Activated CD4-positive, alpha-beta T cell treated with anti-CD3 and anti-CD28 coated beads, Interleukin-2, amount 50 U/mL, for 48 hours (primary cell): ENCODE results near the gene LMNTD2.

Source experiments
- DNase-seq, 2 experiments: peaks; one replicate each; pipeline ENCODE4 v3.0.0-alpha.2; 2020

LMNTD2 gene

DNA sequence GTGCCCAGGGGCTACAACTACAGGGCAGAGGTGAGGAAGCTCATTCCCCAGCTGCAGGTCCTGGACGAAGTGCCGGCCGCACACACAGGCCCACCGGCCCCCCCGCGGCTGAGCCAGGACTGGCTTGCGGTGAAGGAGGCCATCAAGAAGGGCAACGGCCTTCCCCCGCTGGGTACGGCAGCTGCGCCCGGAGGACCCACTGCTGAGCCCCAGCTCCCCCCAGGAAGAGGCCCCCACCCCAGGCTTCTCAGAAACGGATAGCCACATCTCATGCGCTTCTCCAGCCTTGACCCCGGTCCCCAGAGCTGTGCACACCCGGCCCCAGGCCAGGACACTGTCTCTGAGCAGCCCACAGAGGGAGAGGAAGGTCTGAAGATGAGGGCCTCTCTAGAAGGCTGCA is 9.4 kb downstream of the LMNTD2 start:
- no peak for DNase-seq

DNA sequence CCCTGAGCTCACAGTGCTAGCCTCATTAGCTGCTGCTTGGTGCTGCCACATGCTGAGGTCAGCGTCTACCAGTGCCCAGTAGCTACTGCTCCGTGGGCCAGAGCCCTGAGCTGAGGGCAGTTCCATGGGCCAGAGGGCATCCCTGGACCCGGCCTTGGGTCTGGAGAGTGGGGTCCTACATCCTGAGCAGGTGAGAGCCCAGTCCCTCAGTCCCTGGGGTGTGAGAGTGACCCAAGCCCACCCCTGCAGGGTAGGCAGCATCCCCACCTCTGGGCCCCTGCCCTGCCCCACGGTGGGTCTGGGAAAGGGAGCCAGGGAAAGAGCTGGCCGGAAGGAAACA is 9.8 kb downstream of the LMNTD2 start:
- no peak for DNase-seq

DNA sequence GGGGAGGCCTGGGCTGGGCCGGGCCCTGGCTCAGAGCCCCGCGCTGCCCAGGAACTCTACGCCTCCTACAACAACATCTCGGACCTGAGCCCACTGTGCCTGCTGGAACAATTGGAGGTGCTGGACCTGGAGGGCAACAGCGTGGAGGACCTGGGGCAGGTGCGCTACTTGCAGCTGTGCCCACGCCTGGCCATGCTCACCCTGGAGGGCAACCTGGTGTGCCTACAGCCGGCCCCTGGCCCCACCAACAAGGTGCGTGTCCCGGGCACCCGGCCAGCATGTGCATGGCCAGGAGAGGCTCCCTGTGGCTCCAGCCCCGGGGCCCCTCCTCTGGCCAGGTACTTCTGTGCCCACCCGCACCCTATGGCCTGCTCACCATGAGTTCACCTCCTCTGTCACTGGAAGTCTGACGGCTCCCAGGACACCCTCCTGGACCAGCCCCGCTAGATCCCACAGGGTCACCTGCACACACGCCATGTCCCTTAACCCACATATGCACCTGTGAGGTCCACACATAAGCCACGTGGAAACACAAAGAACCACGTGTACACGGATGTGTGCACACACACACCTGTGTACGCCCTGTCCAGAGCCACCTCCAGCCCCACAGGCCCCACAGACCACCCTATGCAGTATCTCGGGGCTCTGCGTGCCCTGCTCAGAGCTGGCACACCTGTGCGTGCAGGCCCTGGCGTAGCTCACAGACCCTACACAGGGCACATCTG is 10.4 kb downstream of the LMNTD2 start:
- no peak for DNase-seq

DNA sequence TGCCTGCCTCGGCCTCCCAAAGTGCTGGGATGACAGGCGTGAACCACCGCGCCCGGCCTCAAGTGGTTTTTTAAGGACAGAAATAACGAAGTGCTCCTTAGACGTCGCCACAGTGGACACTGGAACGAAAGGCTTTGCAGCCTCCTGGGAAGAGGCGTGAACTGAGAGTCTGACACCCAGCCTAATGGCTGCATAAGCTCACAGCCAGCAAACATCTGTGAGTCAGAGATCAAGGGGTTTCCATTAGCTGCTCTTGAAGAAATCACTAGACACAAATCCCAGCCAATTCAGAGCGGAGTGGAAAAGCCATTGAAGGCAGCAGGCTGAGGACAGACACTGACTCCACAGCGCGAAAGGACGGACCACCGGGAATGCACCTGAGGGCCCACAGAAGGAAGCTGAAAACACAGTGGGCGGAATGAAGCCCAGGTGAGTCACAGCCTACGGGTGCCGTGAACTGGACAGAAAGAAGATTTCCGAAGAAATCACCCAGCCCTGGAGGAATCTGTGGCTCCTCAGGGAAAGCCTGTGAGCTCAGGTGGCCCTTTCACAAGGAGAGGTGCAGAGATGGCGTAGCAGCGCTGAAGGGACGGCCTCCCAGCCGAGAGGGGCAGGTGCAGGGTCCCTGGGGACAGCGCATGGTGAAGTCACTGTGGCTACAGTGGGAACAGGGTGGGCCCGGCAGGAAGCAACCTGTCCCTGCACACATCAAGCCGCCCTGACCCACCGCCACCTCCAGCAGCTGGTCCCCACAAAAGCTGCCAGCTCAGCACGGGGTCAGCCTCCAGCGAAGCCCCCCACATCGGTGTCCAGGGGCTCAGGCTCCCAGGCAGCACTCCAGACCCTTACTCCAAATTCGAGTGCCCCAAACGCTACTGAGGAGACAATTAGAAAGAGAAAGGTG is 11.6 kb downstream of the LMNTD2 start:
- no peak for DNase-seq

DNA sequence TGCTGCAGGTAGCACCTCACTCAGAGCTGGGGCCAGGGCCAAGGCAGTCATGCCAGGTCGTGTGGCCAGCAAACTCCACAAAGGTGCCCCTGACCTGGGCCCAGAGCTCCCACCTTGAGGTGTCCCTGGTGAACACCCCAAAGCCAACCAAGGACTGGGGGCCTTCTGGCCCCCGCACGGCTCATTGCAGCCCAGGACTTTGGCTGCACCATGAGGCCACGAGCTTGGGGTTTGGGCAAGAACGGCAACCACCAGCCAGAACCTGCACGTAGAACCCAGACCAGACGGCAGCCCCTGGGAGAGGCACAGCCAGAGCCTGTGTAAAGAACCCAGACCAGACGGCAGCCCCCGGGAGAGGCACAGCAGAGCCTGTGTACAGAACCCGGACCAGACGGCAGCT is 15.4 kb downstream of the LMNTD2 start:
- no peak for DNase-seq

DNA sequence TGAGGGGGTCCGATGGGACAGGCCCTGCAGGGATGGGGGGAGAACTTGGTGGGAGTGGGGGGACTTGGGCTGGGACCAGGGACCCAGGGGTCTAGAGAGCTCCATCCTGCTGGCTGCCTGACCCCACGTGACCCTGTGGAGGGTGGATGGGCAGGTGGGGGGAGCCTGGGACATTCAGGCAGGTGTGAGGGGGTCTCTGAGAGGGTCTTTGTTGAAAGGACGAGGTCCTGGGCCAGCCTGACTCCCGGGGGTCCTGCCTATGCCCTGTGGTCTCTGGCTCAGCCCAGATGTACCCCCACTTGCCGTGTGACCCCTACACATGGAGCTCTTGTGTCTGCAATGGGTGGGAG is 15.7 kb downstream of the LMNTD2 start:
- DNase-seq = no peak

DNA sequence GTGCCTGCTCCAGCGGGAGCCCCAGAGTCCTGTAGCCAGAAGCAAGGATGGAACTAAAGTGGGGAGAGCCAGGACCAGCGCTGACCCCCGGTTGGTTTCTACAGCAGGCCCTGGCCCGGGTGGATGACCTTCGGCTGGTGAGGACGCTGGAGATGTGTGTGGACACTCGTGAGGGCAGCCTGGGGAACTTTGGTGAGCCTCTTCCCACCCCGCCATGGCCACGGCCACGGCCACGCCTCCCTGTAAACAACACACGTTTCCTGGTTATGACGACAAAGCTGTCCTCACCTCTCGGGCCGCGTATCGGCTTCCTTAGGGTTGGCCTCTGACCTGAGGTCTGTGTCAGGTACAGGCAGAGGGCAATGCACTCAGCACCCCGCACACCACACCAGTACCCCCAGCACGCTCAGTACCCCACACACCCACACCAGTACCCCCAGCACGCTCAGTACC is 19.1 kb downstream of the LMNTD2 start:
- no peak for DNase-seq

DNA sequence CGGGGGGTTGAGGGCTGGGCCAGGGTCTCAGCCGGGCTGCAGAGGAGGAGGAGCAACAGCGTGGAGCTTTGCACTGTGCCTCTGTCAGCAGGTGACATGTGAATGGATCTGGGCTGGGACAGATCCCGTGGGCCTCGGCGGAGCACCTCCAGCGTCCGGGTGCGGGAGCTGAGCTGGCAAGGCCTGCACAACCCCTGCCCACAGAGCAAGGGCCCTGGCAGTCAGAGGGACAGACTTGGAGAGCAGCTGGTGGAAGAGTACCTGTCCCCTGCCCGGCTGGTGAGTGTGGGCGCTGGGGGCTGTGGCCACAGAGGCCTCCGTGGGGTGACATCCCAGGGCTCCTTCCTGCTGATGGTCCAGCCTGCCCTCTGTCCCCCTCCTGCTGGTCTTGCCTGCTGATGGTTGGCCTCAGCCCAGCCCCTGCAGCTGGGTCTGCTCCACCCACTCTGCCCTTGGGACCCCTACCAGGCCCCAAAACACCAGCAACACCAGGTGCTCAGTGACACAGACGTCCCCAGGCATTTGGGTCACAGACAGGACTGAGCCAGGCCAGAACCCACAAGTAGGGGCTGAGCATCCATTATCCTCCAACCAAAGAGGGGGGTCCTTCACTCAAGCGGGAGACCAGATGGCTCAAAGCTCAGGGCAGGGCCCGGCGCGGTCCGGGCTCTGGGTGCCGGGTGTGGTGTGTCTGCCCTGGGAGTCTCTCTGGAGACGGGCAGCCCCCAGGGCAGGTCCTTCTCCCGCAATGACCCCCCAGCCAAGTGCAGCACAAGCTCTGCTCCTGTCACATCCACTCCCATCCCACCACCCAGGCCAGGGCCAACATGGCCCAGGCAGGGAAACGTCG is 19.7 kb downstream of the LMNTD2 start:
- no peak for DNase-seq

DNA sequence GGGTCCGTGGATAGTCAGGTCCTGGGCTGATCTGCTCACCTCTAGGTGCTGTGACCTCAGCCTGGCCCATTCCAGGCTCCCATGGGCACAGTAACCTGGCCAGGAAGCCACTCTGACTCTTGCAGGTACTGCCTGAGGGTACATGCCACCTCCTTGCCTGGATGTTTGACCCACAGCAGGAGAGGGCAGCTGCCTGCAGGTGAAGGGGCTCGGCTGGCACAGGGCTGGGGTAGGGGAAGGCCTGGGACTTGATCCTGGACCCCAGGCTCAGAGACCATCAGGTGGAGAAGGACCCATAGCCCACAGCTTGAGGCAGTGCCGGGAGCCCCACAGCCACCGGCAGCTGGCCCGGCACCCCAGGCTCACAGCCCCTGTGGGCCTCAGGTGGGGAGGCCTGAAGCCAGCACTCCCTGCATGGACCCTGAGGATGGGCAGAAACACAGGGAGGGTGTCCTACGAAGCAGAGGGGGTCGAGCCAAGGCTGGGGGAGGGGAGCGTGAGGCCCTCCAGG is 20.5 kb downstream of the LMNTD2 start:
- no peak for DNase-seq

DNA sequence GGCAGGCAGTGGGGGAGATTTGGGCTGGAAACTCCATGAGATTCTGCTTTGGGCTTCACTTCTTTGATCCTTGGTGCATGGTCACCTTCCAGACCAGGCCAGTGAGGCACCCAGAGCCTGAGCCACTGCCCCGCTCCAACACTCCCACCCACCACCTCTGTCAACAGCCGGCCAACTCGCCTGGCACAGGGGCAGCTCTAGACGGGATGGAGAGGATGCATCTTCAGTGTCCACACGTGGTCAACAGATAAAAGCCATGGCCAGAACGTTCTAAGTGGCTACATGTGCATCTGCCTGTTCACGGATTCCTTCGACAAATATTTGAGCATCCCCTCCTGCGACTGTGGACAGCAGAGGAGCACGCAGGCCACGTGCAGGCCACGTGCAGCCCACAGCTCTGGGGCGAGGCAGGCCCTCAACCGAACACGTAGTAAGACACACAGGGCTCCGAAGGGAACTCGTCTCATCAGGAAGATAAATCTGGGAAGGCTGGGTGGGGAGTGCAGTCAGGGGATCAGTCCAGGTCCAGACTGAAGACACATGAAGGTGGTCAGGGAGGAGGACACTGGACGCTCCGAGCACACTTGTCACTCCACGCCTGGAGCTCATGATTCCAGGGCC is 22.0 kb downstream of the LMNTD2 start:
- DNase-seq = no peak

DNA sequence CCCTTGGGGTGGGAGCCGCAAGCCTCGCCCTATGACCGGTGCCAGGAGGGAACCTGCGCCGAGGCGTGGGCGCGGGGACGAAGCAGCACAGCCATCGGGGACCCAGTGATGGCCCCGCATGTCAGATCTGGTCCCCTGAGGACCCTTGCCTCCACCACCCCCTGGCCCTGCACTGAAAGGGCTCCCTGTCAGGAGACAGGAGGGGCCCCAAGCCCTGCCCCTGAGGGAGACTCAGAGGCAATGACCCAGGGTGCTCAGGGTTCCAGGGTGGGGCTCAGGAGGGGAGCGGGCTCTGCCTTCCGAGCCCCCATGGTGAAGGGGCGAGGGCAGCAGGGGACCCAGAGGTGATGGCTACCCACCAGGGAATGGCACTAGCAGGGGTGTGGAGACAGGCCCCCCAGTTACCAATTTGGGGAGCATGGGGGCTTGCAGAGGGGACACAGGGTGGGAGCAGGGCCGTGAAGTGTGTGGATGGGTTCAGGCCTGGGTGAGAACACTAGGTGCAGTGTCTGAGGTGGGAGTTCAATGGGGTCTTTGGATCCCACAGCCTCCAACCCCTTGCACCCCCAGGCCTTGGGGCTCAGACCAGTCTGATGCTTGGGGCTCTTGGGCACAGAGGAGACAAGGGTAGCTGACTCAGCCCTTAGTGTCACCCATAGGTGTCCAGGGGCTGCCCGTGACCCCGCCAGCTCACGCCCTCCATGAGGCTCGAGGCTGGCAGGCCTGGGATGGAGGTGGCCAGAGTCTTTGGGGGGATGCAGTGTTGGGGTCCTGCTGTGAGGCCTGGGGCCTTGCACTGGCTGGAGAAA is 22.7 kb downstream of the LMNTD2 start:
- no peak for DNase-seq

DNA sequence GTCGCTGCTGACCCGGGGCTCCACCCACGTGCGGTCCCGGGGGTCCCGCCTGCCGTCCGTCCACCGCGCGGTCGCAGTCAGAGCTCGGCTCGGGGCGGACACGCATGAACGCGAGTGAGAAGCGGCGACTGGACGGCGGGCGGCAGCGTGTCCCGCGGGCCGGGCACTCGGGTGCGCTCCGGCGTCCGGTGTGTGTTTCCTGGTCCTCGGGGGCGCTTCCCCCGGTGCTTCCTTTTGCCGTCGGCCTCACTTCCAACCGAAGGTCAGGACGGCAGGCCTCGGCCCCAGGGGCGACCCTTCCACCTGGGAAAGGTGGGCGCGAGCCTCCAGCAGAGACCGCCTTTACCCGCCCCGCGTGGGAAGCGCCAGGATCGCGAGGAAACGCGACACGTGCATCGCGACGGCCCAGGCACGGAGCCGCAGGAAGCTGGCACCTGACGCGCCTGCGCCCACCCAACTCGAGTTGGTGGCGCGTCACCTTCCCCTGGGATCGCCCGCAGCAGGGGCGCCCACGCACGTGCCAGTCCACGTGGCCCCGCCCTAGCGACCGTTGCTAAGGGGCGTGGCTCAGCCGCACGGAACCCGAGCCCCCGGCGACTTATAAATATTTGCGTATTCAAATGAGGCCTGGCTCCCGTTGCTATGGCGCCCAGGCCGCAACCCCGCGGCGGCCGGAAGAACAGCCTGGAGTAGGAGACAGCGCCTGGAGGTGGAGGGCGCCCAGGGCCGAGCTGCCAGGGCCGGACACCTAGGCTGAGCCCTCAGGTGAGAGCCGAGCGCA is 23.5 kb downstream of the LMNTD2 start, which contains the start of gene LRRC56:
Gene LRRC56 (plus strand): TSS at position 687 of the 781 bp plus-strand sequence. CDS start 3,158 bp downstream, outside the sequence.
- DNase-seq = peak; percentile 88 to 92

DNA sequence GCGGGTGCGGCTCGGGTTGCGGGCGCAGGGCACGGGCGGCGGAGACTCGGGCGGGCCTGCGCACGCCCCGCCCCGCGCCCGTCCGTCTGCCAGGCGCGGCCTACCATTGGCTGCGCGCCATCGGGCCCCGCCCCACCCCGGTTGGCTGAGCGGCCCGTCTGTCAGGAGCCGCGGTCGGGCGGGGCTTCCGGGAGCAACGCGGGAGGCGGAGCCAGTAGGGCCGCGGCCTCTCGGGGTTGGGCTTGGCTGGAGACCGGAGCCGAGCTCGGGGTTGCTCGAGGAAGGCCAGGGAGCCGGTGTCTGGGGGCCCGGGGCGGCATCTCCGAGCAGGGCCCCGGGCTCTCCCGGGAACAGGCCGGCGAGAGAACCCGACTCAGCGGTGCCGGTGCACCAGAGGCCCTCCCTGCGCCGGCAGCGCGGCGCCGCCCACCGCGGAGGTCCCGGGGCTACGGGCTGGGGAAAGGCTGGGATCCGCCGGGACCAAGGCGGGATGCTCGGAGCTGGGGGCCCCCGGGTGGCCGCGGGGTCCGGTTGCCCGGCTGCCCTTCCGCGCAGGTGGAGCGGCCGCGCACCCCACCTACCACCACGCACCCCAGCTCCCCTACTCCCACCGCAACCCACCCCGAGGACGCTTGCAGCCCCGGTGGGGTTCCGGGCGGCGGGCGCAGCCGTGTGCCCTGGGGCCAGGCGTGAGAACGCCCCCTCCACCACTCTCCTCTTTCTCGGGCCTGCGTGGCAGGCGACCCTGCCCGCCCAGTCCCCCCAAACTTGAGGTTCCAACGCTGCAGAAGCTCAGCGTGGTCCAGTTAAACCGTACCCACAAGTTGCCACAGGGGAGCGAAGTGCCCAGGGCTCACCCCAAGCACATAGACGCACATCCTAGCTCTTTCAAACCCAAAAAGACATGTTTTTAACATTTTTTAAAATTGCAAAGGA is 24.8 kb downstream of the LMNTD2 start, which contains the start of gene HRAS:
Gene HRAS (minus strand): TSS at position 58 of the 936 bp plus-strand sequence.
- peak; percentile 95 for DNase-seq

DNA sequence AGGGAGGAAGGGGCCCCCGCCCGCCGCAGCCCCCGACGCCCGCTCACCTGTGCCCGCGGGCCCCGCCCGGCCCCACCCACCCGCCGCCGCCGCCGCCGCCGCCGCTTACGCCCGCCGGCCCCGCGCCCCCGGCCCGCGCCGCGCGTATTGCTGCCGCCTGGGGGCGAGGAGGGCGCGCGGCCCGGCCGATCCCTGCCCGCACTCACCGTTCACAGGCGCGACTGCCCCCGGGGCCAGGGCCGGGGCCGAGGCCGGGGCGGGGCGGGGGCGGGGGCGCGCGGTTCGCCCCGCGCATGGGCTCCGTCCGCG is 25.4 kb downstream of the LMNTD2 start:
- DNase-seq = no peak

DNA sequence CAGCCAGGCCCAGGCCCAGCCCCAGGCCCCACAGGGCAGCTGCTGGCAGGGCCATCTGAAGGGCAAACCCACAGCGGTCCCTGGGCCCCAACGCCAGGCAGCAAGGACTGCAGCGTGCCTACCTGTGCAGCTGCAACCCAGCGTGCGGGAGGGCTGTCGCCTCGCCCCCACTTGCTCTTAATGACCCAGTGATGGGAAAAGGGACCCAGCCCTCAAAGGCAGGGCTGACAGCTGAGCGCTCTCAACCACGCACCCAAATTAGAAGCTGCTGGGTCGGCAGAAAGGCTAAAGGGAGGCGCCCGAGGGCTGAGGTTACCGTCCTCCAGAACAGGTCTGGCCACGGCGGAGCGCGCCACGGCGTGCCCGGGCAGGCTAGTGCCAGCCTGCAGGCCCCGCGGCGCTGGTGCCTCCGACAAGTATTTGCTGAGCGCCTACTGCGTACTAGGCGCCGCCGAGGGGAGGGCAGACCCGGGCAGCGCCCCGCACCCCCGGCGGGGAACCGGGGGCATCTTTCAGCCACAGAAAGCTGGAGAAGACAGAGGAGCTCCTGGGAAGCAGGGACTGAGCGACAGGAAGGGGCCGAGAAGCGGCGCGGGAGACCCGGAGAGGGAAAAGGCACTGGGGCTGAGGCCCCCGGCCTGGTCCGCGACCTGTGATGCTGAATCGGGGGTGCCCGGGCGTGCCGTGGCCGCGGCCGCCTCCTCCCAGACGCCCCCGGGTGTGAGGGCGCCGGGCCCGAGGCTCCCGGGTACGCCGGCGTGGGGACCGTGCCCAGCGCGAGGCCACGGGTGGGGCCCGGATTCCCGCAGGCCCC is 25.9 kb downstream of the LMNTD2 start:
- peak; percentile 35 to 52 for DNase-seq

DNA sequence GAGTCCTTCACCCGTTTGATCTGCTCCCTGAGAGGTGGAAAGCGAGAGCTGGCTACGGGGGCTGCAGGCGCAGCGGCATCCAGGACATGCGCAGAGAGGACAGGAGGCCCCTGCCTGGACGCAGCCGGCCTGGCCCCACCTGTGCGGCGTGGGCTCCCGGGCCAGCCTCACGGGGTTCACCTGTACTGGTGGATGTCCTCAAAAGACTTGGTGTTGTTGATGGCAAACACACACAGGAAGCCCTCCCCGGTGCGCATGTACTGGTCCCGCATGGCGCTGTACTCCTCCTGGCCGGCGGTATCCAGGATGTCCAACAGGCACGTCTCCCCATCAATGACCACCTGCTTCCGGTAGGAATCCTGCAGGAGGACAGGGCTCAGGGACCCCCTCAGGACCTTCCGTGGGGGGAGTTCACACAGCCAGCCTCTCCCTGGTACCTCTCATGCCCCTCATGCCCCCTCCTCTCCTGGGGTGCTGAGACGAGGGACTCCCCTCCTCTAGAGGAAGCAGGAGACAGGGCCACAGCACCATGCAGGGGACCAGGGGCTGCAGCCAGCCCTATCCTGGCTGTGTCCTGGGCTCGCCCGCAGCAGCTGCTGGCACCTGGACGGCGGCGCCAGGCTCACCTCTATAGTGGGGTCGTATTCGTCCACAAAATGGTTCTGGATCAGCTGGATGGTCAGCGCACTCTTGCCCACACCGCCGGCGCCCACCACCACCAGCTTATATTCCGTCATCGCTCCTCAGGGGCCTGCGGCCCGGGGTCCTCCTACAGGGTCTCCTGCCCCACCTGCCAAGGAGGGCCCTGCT is 26.7 kb downstream of the LMNTD2 start:
- DNase-seq = no peak

DNA sequence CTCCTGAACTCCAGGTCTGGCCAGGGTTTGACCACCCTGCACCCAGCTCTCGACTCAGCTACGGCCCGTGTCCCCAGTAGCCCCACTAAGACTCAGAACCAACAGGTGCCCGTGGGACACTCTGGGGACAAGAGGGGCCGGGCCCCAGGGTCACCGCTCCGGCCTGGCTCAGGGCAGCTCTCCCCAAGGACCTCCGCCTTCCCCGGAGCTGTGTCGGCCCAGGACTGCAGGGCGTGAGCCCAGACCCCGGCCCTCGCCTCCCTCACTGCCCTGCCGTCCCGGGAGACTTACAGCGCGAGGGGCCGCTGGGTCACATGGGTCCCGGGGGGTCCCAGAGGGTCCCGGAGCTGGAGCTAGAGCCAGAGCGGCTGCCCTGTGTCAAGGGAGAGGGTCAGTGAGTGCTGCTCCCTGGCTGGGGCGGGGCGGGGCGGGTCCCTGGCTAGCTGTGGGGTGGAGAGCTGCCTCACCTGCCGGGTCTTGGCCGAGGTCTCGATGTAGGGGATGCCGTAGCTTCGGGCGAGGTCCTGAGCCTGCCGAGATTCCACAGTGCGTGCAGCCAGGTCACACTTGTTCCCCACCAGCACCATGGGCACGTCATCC is 27.5 kb downstream of the LMNTD2 start:
- DNase-seq = no peak
